Fibroblast of lung (primary cell): ENCODE results near the gene ZNF530.

ENCODE experiments used
- EZH2 ChIP-seq: IDR thresholded peaks from 2 replicates; pipeline ENCODE4 v1.5.1; 2012; ENCODE audit warnings: low read length, control low read depth, mild to moderate bottlenecking; ENCODE audit errors: missing control alignments
- TF ChIP-seq, protein P1 (sequence below), 2 donors: IDR thresholded peaks in 1 of 2; conservative IDR thresholded peaks in 1 of 2; 1 replicate in 1 of 2; 2 replicates in 1 of 2; pipeline ENCODE4 v1.5.1; 2011 to 2012; ENCODE audit warnings: low read length in 2 of 2, control low read depth in 1 of 2, inconsistent platforms in 1 of 2, low read depth in 1 of 2, mild to moderate bottlenecking in 1 of 2

DNA sequence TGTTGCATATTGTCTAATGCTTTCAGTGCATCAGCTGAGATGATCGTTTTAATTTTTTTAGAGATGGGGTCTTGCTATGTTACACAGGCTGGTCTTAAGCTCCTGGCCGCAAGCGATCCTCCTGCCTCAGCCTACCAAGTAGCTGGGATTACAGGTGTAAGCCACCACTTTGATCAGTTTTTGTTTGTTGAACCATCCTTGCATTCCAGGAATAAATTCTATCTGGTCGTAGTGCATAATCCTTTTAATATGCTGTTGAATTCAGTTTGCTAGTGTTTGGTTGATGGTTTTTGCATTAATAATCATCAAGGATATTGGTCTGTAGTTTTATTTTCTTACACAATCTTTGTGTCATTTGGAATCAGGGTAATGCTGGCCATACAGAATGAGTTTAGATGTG is 37.7 kb downstream of the ZNF530 start:
- no peak for TF ChIP-seq EZH2
- TF ChIP-seq, protein P1, sequence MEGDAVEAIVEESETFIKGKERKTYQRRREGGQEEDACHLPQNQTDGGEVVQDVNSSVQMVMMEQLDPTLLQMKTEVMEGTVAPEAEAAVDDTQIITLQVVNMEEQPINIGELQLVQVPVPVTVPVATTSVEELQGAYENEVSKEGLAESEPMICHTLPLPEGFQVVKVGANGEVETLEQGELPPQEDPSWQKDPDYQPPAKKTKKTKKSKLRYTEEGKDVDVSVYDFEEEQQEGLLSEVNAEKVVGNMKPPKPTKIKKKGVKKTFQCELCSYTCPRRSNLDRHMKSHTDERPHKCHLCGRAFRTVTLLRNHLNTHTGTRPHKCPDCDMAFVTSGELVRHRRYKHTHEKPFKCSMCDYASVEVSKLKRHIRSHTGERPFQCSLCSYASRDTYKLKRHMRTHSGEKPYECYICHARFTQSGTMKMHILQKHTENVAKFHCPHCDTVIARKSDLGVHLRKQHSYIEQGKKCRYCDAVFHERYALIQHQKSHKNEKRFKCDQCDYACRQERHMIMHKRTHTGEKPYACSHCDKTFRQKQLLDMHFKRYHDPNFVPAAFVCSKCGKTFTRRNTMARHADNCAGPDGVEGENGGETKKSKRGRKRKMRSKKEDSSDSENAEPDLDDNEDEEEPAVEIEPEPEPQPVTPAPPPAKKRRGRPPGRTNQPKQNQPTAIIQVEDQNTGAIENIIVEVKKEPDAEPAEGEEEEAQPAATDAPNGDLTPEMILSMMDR (conservative IDR thresholded peaks at IDR 0.05 in 1 of 2, IDR thresholded peaks at IDR 0.05 in 1 of 2; ENCODE audit: low read depth in 1 of 2, low read length in 2 of 2): no peak
